NT2/D1 (cell line): Measurements from ENCODE around the gene SYT5.

Source experiments
- SUZ12 ChIP-seq: IDR thresholded peaks from 2 replicates; pipeline ENCODE4 v1.6.1; 2011; ENCODE audit not compliant: insufficient read length, insufficient read depth; ENCODE audit errors: extremely low read depth
- YY1 ChIP-seq: IDR thresholded peaks from 2 replicates; pipeline ENCODE4 v1.6.1; 2011; ENCODE audit not compliant: insufficient read length, insufficient read depth
- ZNF274 ChIP-seq: IDR thresholded peaks from 2 replicates; pipeline ENCODE4 v1.6.1; 2011; ENCODE audit warnings: mild to moderate bottlenecking, low read depth, low read length

DNA sequence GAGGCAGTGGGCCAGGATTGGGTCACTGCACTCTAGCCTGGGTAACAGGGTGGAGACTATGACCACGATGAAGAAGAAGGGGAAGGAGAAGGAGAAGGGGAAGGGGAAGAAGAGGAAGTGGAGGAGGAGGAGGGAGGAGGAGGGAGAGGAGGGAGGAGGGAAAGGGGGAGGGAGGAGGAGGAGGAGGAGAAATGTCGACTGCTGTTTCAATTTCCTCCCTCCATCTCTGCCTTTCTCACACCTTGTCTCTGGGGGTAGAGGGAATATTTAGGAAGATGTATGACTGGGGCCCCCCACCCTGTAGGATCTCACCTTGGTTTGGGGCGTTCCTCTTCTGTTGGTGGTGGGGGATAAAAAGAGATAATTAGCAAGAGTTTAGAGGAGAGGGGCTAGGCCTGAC lies 34.9 kb downstream of the SYT5 start:
- TF ChIP-seq YY1 (no peak), SUZ12 (no peak), ZNF274 (no peak)
